CD4-positive, alpha-beta T cell (primary cell): Measurements from ENCODE around the gene PTCD1. TPM values are rescaled to one million over a fixed set of nuclear protein-coding genes. Genes with fewer than 3 reads are reported as not detected.

Experiments used
- ATAC-seq: fragments of 200-7000 bp; cut with Tn5 transposase; one replicate; pipeline ENCODE4 v1.10.0; 2022; ENCODE audit warnings: mild to moderate bottlenecking; ENCODE audit not compliant: poor library complexity
- CTCF ChIA-PET: fragments of 350-600 bp; sonication (Branson Sonifier 250); formaldehyde crosslinking; loops from one replicate; lab custom pipeline; 2021; ENCODE audit warnings: antibody characterized with exemption, inconsistent platforms; lab: Charles Lee
- POLR2A ChIA-PET: fragments of 350-600 bp; sonication (Branson Sonifier 250); formaldehyde crosslinking; loops from one replicate; lab custom pipeline; 2021; ENCODE audit warnings: antibody characterized with exemption, inconsistent platforms; lab: Charles Lee
- DNase-seq, 14 experiments: peaks; one replicate each; pipeline ENCODE4 v3.0.0-alpha.2; 2013 to 2020; ENCODE audit warnings: mixed read lengths in 2 of 14
- H3K27ac ChIP-seq, 2 donors: one replicate each; pipeline versions ENCODE4 v1.5.1 to v1.7.0; 2013; ENCODE audit warnings: low read length in 2 of 2, low read depth in 1 of 2, mild to moderate bottlenecking in 1 of 2
- H3K27me3 ChIP-seq, 2 experiments: 1 replicate in 1 of 2; 2 replicates in 1 of 2; pipeline versions ENCODE4 v1.6.1 to v1.7.0; 2013; ENCODE audit warnings: low read length in 2 of 2, control low read depth in 1 of 2, mild to moderate bottlenecking in 1 of 2, moderate library complexity in 1 of 2; ENCODE audit not compliant: insufficient read depth in 2 of 2, control insufficient read depth in 1 of 2
- H3K36me3 ChIP-seq: one replicate; pipeline ENCODE4 v1.6.1; 2013; ENCODE audit warnings: low read length, control low read depth; ENCODE audit not compliant: insufficient read depth
- H3K4me1 ChIP-seq: one replicate; pipeline ENCODE4 v1.6.1; 2013; ENCODE audit warnings: low read length, control low read depth; ENCODE audit not compliant: insufficient read depth
- H3K4me3 ChIP-seq: one replicate; pipeline ENCODE4 v1.5.1; 2013; ENCODE audit warnings: mild to moderate bottlenecking, low read length, moderate library complexity
- H3K9me3 ChIP-seq, 2 experiments: 1 replicate in 1 of 2; 2 replicates in 1 of 2; pipeline versions ENCODE4 v1.6.1 to v1.7.0; 2013; ENCODE audit warnings: low read length in 2 of 2, mild to moderate bottlenecking in 2 of 2, control low read depth in 1 of 2, moderate library complexity in 1 of 2; ENCODE audit not compliant: control insufficient read depth in 1 of 2, insufficient read depth in 1 of 2
- H3K27ac Mint-ChIP-seq: one replicate; pipeline ENCODE4 v1.8.0; 2020; ENCODE audit warnings: mixed read lengths
- H3K27me3 Mint-ChIP-seq: one replicate; pipeline ENCODE4 v1.8.0; 2021; ENCODE audit warnings: mixed read lengths
- H3K36me3 Mint-ChIP-seq: one replicate; pipeline ENCODE4 v1.8.0; 2021; ENCODE audit warnings: low read depth, mixed read lengths
- H3K4me1 Mint-ChIP-seq: one replicate; pipeline ENCODE4 v1.8.0; 2021; ENCODE audit warnings: low read depth, mixed read lengths
- H3K4me3 Mint-ChIP-seq: one replicate; pipeline ENCODE4 v1.8.0; 2020; ENCODE audit warnings: mild to moderate bottlenecking, mixed read lengths
- H3K9me3 Mint-ChIP-seq: one replicate; pipeline ENCODE4 v1.8.0; 2020; ENCODE audit warnings: mixed read lengths
- intact Hi-C, 2 experiments: fragments of 100-400 bp; cut with DNase I in 1 of 2; cut with micrococcal nuclease in 1 of 2; formaldehyde crosslinking; loops; one replicate each; pipeline versions ENCODE4 v1.15.1 to v1.9.0; 2023 to 2025; cut with DNase I, micrococcal nuclease
- polyA plus RNA-seq, 2 donors: library from polyadenylated mRNA; unstranded; fragments of 120-200 nt; gene quantifications; one replicate each; pipeline ENCODE4 v1.2.1, GENCODE V29; 2013
- total RNA-seq, 174 experiments: library from RNA in 2 of 174; stranded (reverse) in 2 of 174; gene quantifications; one replicate each; pipeline ENCODE4 v1.2.3 and lab custom pipeline; 2021 to 2026
- TF ChIP-seq, protein P1 (sequence below): fragments of 200-600 bp; IDR thresholded peaks from one replicate; pipeline ENCODE4 v1.8.0; 2022; ENCODE audit warnings: antibody characterized with exemption, mild to moderate bottlenecking

Gene PTCD1, protein sequence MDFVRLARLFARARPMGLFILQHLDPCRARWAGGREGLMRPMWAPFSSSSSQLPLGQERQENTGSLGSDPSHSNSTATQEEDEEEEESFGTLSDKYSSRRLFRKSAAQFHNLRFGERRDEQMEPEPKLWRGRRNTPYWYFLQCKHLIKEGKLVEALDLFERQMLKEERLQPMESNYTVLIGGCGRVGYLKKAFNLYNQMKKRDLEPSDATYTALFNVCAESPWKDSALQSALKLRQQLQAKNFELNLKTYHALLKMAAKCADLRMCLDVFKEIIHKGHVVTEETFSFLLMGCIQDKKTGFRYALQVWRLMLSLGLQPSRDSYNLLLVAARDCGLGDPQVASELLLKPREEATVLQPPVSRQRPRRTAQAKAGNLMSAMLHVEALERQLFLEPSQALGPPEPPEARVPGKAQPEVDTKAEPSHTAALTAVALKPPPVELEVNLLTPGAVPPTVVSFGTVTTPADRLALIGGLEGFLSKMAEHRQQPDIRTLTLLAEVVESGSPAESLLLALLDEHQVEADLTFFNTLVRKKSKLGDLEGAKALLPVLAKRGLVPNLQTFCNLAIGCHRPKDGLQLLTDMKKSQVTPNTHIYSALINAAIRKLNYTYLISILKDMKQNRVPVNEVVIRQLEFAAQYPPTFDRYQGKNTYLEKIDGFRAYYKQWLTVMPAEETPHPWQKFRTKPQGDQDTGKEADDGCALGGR
- total RNA-seq (1 to 10 TPM; 4.8 to 5.3 TPM), total RNA-seq (lab: John Stamatoyannopoulos, UW) (2.4 to 13.5 (median 7.4) reads per million in 172 experiments)
- 5.4 TPM for polyA plus RNA-seq (2013, experiment 1 of 2)
- polyA plus RNA-seq (2013, experiment 2 of 2): 8.2 TPM

DNA sequence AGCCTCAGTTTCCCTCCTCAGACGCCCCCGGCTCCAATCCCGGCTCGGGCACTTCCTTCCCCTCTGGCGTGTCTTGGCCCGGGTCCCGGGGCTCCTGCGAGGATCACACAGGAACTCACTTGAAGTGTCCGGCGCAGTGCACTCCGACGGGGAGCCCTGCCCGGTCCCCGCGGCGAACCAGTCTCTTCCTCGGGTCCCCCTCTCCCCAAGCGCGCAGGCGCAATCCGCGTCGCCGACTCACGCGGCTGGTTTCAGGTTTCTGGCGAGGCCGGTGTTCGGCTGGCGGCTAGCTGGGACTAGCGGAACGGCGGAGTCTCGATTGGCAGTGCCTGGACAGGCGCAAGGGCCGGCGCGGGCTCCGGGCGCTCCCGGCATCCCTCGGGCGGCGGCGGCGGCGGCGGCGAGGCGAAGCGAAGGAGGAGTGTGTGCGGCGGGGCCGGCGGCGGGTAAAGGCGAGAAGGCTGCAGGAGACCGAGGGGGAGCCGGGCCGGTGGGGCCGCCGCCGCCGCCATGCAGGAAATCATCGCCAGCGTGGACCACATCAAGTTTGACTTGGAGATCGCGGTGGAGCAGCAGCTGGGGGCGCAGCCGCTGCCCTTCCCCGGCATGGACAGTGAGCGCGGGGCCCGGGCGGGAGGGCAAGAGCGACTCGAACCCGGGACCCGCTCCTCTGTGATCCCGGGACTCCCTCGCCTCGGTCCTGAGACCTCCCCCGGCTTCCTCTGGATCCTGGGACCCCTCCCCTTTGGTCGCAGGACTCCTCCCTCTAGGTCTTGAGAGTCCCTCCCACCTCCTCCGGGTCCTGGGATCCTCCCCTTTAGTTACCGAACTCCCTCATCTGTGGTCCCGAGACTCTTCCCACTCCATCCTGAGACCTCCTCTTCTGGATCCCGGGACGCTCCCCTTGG, at the start of gene PTCD1, which contains the start of gene CPSF4:
PTCD1 (minus strand) TSS at position 226 of the 908 bp plus-strand sequence. CDS start 3,556 bp downstream, outside the sequence.
CPSF4 (plus strand) TSS at position 371 of the 908 bp plus-strand sequence; CDS start at position 511, 140 bp downstream.
- H3K4me1 Mint-ChIP-seq: peaks cover 31% of the 10 kb centered on the region
- ChIA-PET POLR2A (interaction anchor here (0.6 to 2.8 kb wide), 8 partner anchors 10 to 1174 kb away, joined by 3 to 22 read pairs (median 4); partner anchors contain the start of genes BUD31, MOSPD3, PDAP1 and ZKSCAN5), CTCF (no interaction called here)
- Histone ChIP-seq H3K9me3 (no peaks in the 10 kb centered on the region), H3K4me3 (peak within 1 kb of the TSS; percentile 78), H3K36me3 (peaks cover 15% of the 10 kb centered on the region), H3K27me3 (no peaks in the 10 kb centered on the region), H3K4me1 (peaks cover 30% of the 10 kb centered on the region), H3K27ac (peak within 1 kb of the TSS; percentile 69 to 80)
- H3K27ac Mint-ChIP-seq: peak within 1 kb of the TSS; percentile 83
- H3K9me3 Mint-ChIP-seq: no peaks in the 10 kb centered on the region
- H3K27me3 Mint-ChIP-seq: no peaks in the 10 kb centered on the region
- TF ChIP-seq, protein P1, sequence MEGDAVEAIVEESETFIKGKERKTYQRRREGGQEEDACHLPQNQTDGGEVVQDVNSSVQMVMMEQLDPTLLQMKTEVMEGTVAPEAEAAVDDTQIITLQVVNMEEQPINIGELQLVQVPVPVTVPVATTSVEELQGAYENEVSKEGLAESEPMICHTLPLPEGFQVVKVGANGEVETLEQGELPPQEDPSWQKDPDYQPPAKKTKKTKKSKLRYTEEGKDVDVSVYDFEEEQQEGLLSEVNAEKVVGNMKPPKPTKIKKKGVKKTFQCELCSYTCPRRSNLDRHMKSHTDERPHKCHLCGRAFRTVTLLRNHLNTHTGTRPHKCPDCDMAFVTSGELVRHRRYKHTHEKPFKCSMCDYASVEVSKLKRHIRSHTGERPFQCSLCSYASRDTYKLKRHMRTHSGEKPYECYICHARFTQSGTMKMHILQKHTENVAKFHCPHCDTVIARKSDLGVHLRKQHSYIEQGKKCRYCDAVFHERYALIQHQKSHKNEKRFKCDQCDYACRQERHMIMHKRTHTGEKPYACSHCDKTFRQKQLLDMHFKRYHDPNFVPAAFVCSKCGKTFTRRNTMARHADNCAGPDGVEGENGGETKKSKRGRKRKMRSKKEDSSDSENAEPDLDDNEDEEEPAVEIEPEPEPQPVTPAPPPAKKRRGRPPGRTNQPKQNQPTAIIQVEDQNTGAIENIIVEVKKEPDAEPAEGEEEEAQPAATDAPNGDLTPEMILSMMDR: no peak
- DNase-seq (peak; percentile 76 to 95 (median 86)), ATAC-seq (peak; percentile 75)
- peaks cover 23% of the 10 kb centered on the region for H3K36me3 Mint-ChIP-seq
- peak within 1 kb of the TSS; percentile 99 for H3K4me3 Mint-ChIP-seq
- intact Hi-C loops: loop anchor here (1.0 to 10.0 kb wide), 5 partner anchors 22 to 546 kb away; no protein-coding TSS in a partner anchor

DNA sequence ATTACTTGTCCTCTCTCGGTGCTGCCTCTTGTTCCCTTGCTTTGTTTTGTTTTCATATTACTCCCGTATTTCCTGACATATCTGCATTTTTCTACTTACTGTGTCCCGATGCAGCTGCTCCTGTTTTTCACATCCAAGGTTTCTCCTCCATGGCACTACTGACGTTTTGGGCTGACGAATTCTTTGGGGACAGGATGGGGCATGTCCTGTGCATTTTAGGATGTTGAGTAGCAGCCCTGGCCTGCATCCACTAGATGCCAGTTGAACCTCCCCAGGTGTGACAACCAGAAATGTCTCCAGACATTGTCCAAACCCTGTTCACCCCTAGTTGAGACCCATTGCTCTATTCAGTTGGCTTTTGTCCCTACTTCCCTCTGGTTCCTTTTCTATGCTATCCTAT, 46.5 kb upstream of the PTCD1 start:
- intact Hi-C loops: no loop called here
- Mint-ChIP-seq H3K36me3 (peaks cover 62% of the 10 kb centered on the region), H3K4me3 (no peak overlapping the region), H3K27me3 (no peaks in the 10 kb centered on the region), H3K27ac (no peak overlapping the region), H3K9me3 (no peaks in the 10 kb centered on the region), H3K4me1 (no peaks in the 10 kb centered on the region)
- ATAC-seq (no peak), DNase-seq (no peak)
- Histone ChIP-seq H3K27me3 (no peaks in the 10 kb centered on the region), H3K36me3 (peaks cover 41% of the 10 kb centered on the region), H3K27ac (no peak overlapping the region), H3K4me3 (no peak overlapping the region), H3K4me1 (no peaks in the 10 kb centered on the region), H3K9me3 (no peaks in the 10 kb centered on the region)
- CTCF ChIA-PET: no interaction called here
- POLR2A ChIA-PET: no interaction called here
- TF ChIP-seq, protein P1: no peak
